Stimulated activated CD8-positive, alpha-beta memory T cell treated with anti-CD3 and anti-CD28 coated beads, Interleukin-15, amount 100 ng/mL, for 4 hours (primary cell): Measurements from ENCODE around the gene ZBTB34.

Experiments
- DNase-seq, 2 donors: peaks; one replicate each; pipeline ENCODE4 v3.0.0-alpha.2; 2020; ENCODE audit warnings: low read depth in 2 of 2

ZBTB34 gene

GRCh38 chr9:126919193-126919592, 58.8 kb downstream of the ZBTB34 start:
- DNase-seq: no peak

GRCh38 chr9:126925876-126926275, 65.4 kb downstream of the ZBTB34 start:
- no peak for DNase-seq

GRCh38 chr9:126926364-126926763, 65.9 kb downstream of the ZBTB34 start:
- no peak for DNase-seq

- DNase-seq: no peak
Measured at GRCh38 chr9:126927419-126927818, 67.0 kb downstream of the ZBTB34 start.

GRCh38 chr9:126932871-126933321, 72.5 kb downstream of the ZBTB34 start:
- no peak for DNase-seq

GRCh38 chr9:126933334-126933980, 73.0 kb downstream of the ZBTB34 start:
- no peak for DNase-seq

- no peak for DNase-seq
Measured at GRCh38 chr9:126934441-126934840, 74.0 kb downstream of the ZBTB34 start.
